GM18868 (cell line): ENCODE measurements around the gene ZBTB17.
A peak's percentile ranks its signal among the peaks of the same experiment; 100 is the strongest.
"Not testable (repeated sequence)": the region's sequence is repeated elsewhere in the genome, so short reads cannot be mapped to it uniquely, and the experiment has no call there.

Source experiments
- ATAC-seq: cut with Tn5 transposase; IDR thresholded peaks from one replicate; pipeline ENCODE4 v1.9.1; 2021; ENCODE audit warnings: mild to moderate bottlenecking, moderate library complexity; ENCODE audit not compliant: unreplicated experiment

ZBTB17 gene

GRCh38 chr1:15975805-15976680 lies at the start of gene ZBTB17:
TSS of gene ZBTB17 (minus strand) at chr1:15976101. CDS start at chr1:15948495, 27,606 bp downstream.
- peak; percentile 70 for ATAC-seq

- ATAC-seq = no peak
Measured at GRCh38 chr1:16023050-16023653, 47.3 kb upstream of the ZBTB17 start.

GRCh38 chr1:16022393-16022792 lies 46.5 kb upstream of the ZBTB17 start:
- no peak for ATAC-seq

GRCh38 chr1:16021681-16022080 lies 45.8 kb upstream of the ZBTB17 start, which contains the start of gene CLCNKA:
TSS of gene CLCNKA (plus strand) at chr1:16022036. CDS start at chr1:16022620, 584 bp downstream.
- ATAC-seq = no peak

GRCh38 chr1:16020878-16021277 lies 45.0 kb upstream of the ZBTB17 start:
- not testable (repeated sequence) for ATAC-seq

GRCh38 chr1:16020325-16020724 lies 44.4 kb upstream of the ZBTB17 start:
- ATAC-seq = no peak

- no peak for ATAC-seq
Measured at GRCh38 chr1:16019644-16020277, 43.9 kb upstream of the ZBTB17 start.

GRCh38 chr1:16018749-16019643 lies 43.1 kb upstream of the ZBTB17 start:
- ATAC-seq = no peak

- no peak for ATAC-seq
Measured at GRCh38 chr1:16018308-16018707, 42.4 kb upstream of the ZBTB17 start.

- ATAC-seq = no peak
Measured at GRCh38 chr1:16017461-16018303, 41.8 kb upstream of the ZBTB17 start, which contains the start of gene HSPB7. TSS of gene HSPB7 (minus strand) at chr1:16018043. CDS start at chr1:16017963, 80 bp downstream.

- no peak for ATAC-seq
Measured at GRCh38 chr1:16017076-16017460, 41.2 kb upstream of the ZBTB17 start.

- no peak for ATAC-seq
Measured at GRCh38 chr1:16015960-16016901, 40.3 kb upstream of the ZBTB17 start.

- no peak for ATAC-seq
Measured at GRCh38 chr1:16015491-16015890, 39.6 kb upstream of the ZBTB17 start.

- ATAC-seq = peak; percentile 41
Measured at GRCh38 chr1:16014509-16015482, 38.9 kb upstream of the ZBTB17 start.

GRCh38 chr1:16013908-16014258 lies 38.0 kb upstream of the ZBTB17 start:
- ATAC-seq = no peak

GRCh38 chr1:16013220-16013907 lies 37.5 kb upstream of the ZBTB17 start:
- ATAC-seq = no peak
